Measurements from ENCODE around the gene SORL1.

The SORL1 gene

GRCh38 chr11:121426476-121427399 lies 25.4 kb upstream of the SORL1 start:
- H3K27ac ChIP-seq (ENCODE audit: low read depth, low read length, poor library complexity, severe bottlenecking), result peak overlapping the region; percentile 76
- H3F3A ChIP-seq (ENCODE audit: insufficient read depth, low read length), result no peaks in the 10 kb centered on the region; the same call in 1 of the 2 replicates
- peak overlapping the region; percentile 77 for H3K9ac ChIP-seq (ENCODE audit: low read length)
- peaks cover 76% of the 10 kb centered on the region for H3K4me1 ChIP-seq (ENCODE audit: insufficient read depth, low read length, severe bottlenecking)
- no peaks in the 10 kb centered on the region for H3K9me3 ChIP-seq (ENCODE audit: low read length)
- TF ChIP-seq EZH2 (IDR thresholded peaks at IDR 0.05; ENCODE audit: borderline replicate concordance, low read length) (no peak), CTCF (IDR thresholded peaks at IDR 0.05; ENCODE audit: low read length) (peak; percentile 29; the same call in 1 of the 2 replicates)
- no peaks in the 10 kb centered on the region for H4K20me1 ChIP-seq (ENCODE audit: insufficient read depth, low read length)
- H3K79me2 ChIP-seq (ENCODE audit: insufficient read depth, low read length), result no peaks in the 10 kb centered on the region
- peak overlapping the region; percentile 52 for H3K4me3 ChIP-seq (ENCODE audit: low read depth, low read length, poor library complexity, severe bottlenecking)
- H3K9me2 ChIP-seq (ENCODE audit: low read depth, low read length), result no peaks in the 10 kb centered on the region
- peak overlapping the region; percentile 75 for H3K4me2 ChIP-seq (ENCODE audit: low read length)
- H3K36me3 ChIP-seq (ENCODE audit: insufficient read depth, low read length), result no peaks in the 10 kb centered on the region
- H2AFZ ChIP-seq (ENCODE audit: low read length), result no peak overlapping the region
- H3K27me3 ChIP-seq (ENCODE audit: insufficient read depth, low read length), result no peaks in the 10 kb centered on the region

- Histone ChIP-seq H3K36me3 (ENCODE audit: insufficient read depth, low read length) (no peaks in the 10 kb centered on the region), H3K9me2 (ENCODE audit: low read depth, low read length) (no peaks in the 10 kb centered on the region), H2AFZ (ENCODE audit: low read length) (no peak overlapping the region), H3K27ac (ENCODE audit: low read depth, low read length, poor library complexity, severe bottlenecking) (peak overlapping the region; percentile 98), H3K79me2 (ENCODE audit: insufficient read depth, low read length) (no peaks in the 10 kb centered on the region), H3K4me2 (ENCODE audit: low read length) (peak overlapping the region; percentile 75), H4K20me1 (ENCODE audit: insufficient read depth, low read length) (no peaks in the 10 kb centered on the region), H3F3A (ENCODE audit: insufficient read depth, low read length) (no peaks in the 10 kb centered on the region; the same call in 1 of the 2 replicates), H3K27me3 (ENCODE audit: insufficient read depth, low read length) (no peaks in the 10 kb centered on the region), H3K9me3 (ENCODE audit: low read length) (no peaks in the 10 kb centered on the region), H3K4me3 (ENCODE audit: low read depth, low read length, poor library complexity, severe bottlenecking) (peak overlapping the region; percentile 52), H3K9ac (ENCODE audit: low read length) (peak overlapping the region; percentile 77; the same call in 1 of the 2 replicates), H3K4me1 (ENCODE audit: insufficient read depth, low read length, severe bottlenecking) (peaks cover 73% of the 10 kb centered on the region)
- TF ChIP-seq EZH2 (IDR thresholded peaks at IDR 0.05; ENCODE audit: borderline replicate concordance, low read length), result no peak
- no peak for TF ChIP-seq CTCF (IDR thresholded peaks at IDR 0.05; ENCODE audit: low read length)
These were observed 24.7 kb upstream of the SORL1 start for GRCh38 chr11:121427400-121427744.

- Histone ChIP-seq H2AFZ (ENCODE audit: low read length) (no peak overlapping the region), H4K20me1 (ENCODE audit: insufficient read depth, low read length) (no peaks in the 10 kb centered on the region), H3K79me2 (ENCODE audit: insufficient read depth, low read length) (no peaks in the 10 kb centered on the region), H3K4me3 (ENCODE audit: low read depth, low read length, poor library complexity, severe bottlenecking) (peak overlapping the region; percentile 7), H3K4me1 (ENCODE audit: insufficient read depth, low read length, severe bottlenecking) (peaks cover 71% of the 10 kb centered on the region), H3K9me3 (ENCODE audit: low read length) (no peaks in the 10 kb centered on the region), H3K36me3 (ENCODE audit: insufficient read depth, low read length) (no peaks in the 10 kb centered on the region), H3F3A (ENCODE audit: insufficient read depth, low read length) (no peaks in the 10 kb centered on the region; the same call in 1 of the 2 replicates), H3K27ac (ENCODE audit: low read depth, low read length, poor library complexity, severe bottlenecking) (peak overlapping the region; percentile 98), H3K9me2 (ENCODE audit: low read depth, low read length) (no peaks in the 10 kb centered on the region), H3K27me3 (ENCODE audit: insufficient read depth, low read length) (no peaks in the 10 kb centered on the region), H3K4me2 (ENCODE audit: low read length) (peak overlapping the region; percentile 53), H3K9ac (ENCODE audit: low read length) (peak overlapping the region; percentile 64)
- no peak for TF ChIP-seq CTCF (IDR thresholded peaks at IDR 0.05; ENCODE audit: low read length)
- no peak for TF ChIP-seq EZH2 (IDR thresholded peaks at IDR 0.05; ENCODE audit: borderline replicate concordance, low read length)
These were observed 22.6 kb upstream of the SORL1 start for GRCh38 chr11:121429556-121429955.
